Fibroblast of the conjunctiva (primary cell): Measurements from ENCODE around the gene MYH9.

Experiments
- DNase-seq: peaks from one replicate; pipeline ENCODE4 v3.0.0-alpha.2; 2010; ENCODE audit warnings: low read depth

Gene MYH9

DNA sequence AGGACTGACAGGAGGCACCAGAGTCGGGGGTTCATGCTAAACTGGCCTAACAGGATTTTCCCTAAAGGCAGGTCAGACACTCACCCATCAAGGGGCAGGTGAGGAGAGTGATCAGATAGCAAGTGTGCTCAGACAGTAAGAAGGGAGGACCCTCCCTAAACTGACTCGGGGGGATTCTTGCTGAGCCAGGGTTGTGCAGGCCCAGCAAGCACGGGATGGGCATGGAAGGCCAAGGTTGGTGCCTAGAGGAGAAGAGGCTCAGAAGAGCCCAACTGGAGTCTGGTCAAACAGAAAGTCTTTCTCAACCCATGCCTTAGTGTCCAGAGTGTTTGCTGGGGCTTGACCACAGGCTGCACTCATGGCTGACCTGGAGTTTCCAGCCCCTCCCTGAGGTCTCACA lies 141.0 kb downstream of the MYH9 start:
- no peak for DNase-seq

DNA sequence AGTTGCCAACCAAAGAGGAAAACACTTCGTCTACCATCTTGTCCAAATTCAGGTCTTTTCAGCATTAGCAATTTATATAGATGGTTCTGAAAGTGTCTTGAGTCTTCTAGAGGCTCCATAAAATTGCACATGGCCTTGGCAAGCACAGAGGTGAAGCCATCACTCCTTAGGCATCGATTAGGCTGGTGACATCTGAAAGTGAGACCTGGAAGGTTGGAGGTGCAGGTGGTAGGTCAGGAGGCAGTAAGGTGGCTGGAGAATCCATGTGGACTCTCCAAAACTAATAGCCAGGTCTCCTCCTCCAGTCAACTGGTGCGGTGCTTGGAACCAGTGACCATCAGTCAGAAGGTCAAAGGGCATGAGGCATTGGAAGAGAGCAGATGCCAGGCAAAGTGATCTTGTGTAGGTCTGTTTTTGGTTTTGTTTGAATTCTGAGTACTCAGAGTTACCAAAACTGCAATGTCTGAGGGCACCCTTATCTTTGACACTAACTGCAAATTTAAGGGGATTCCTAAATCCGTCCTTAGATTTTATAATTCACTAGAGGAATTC lies 141.9 kb downstream of the MYH9 start:
- no peak for DNase-seq

DNA sequence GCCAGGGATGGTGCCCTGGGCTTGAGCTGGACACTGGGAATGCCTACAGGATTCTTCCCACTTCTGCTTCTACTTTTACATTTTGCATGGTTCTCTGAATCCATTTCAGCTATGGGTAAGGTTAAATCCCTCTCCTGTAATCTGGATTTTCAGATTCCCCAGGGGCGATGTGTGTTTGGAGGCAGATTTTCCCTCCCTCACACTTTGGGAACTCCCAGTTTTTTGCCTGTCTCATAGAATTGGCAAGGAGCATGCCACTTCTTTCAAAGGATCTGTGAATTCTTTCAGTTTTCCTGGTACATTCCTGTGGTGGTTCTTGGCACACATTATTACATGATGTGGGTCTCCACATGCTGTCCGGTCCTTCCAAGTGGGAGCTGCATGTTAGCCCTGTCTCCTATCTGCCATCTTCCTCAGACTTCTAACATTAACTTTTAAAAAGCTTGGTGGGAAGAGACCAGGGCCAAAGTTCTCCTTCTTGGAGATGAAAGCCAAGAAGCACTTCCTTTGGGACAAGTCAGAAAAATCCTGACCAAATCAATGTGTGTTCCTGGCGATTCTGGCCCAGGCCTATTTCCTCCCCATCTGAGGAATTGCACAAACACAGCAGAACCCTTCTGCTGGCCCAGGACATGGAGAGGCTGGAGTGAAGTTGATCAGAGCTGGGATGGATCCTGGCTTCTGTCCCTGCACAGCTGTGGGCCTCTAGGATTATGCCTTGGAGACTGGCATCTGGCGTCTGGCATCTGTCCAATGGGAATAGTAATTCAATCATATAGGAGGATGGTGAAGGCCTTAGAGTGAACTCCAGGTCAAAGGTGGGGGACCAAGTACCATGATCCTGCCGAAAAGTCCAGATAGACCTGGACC lies 143.0 kb downstream of the MYH9 start:
- no peak for DNase-seq

DNA sequence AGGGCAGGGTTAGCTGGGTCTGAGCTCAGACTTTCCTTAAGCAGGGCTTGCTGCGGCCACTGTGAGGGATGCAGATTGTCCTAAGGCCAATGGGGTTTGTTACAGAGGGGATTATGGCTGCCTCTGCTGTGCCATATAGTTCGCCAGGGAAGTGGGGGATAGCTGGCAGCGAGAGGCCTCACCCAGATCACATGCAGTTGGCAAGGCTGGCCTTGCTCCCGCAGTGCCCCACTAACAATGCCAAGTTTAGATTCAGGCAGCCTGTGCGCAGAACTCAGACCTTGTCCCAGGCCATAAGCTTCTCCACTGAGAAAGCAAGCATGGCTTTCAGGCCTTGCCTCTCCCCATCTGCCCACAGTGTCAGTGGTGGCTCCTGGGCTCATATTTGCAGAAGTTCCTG lies 143.8 kb downstream of the MYH9 start:
- DNase-seq = no peak

DNA sequence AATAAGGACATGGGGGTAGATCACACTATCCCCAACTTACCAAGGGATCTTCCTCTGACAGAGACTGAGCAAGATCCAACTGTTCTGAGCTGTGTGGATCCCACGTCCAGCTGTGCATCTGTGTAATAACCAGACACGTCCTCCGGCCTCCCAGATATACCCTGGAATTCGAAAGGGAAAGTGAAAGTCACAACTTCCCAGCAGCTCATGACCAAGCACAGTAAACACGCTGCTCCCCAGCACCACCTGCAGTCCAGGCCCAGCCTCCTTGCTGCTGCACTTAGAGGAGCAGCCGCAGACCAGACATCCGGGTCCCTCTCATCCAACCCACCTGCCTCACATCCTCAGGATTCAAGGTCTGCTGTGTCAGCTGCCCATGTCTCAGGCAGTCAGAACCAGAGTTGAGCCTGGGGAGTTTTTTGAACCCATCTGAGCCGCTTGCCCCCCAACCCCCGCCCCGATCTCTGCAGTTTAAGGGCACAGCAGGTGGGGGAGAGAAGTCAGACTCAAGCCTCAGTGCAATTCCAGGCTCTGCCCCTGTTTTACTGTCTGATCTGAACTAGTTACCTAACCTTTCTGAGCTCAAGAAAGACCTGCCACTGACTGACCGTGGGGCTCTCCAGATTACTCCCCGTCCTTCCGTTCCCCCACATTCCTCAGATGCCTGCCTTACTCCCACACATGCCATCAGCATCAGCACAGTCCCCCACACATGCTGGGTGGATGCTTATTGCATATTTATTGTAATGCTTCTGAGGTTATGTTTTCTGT lies 148.2 kb downstream of the MYH9 start, which contains the start of gene APOL2:
Gene APOL2, minus strand, starts transcription at position 127 of the 771 bp plus-strand sequence. CDS start 6,365 bp downstream, outside the sequence.
- DNase-seq = peak; percentile 85

DNA sequence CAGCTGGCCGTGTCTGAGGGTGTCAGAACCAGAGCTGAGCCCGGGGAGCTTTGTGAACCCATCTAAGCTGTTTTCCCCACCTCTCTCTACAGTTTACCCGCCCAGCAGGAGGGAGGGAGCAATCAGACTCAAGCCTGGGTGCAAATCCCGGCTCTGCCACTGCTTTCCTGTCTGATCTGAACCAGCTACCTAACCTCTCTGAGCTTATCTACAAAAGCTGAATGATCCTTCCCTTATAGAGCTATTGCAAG lies 148.7 kb downstream of the MYH9 start:
- DNase-seq = no peak

DNA sequence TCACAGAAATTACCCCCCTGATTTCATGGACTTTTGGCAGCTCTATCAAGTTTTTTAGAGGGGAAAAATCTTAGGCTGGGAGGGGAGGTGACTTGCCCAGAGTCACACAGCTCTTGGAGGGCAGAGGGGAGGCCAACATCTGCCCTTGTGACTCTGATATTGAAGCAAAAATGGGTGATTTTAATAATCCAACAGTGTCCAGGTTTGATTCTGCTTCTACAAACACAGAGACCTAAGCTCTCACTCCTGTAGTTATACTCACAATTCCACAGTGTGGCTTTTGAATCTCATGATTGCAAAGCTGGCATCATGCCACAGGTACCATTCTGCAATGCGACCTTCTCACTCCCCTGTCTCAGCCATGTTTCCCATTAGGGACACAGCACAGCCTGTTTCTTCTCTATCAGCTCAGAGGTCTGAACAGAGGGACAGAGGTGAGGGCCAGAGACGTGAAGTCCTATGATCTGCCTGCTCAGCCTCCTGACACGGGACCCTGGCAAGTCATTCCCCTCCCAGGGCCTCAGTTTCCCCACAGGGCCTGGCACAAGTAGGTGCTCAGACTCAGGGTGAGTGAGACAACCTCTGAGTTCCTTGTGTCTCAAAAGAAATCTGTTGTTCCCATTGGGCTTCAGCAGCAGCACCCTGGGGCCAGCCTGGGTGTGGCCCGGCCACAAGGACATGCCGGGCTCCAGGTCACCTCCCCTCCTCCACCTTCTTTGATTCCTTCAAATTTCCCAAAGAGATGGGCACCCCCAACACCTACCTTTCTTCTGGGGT lies 149.2 kb downstream of the MYH9 start:
- no peak for DNase-seq

DNA sequence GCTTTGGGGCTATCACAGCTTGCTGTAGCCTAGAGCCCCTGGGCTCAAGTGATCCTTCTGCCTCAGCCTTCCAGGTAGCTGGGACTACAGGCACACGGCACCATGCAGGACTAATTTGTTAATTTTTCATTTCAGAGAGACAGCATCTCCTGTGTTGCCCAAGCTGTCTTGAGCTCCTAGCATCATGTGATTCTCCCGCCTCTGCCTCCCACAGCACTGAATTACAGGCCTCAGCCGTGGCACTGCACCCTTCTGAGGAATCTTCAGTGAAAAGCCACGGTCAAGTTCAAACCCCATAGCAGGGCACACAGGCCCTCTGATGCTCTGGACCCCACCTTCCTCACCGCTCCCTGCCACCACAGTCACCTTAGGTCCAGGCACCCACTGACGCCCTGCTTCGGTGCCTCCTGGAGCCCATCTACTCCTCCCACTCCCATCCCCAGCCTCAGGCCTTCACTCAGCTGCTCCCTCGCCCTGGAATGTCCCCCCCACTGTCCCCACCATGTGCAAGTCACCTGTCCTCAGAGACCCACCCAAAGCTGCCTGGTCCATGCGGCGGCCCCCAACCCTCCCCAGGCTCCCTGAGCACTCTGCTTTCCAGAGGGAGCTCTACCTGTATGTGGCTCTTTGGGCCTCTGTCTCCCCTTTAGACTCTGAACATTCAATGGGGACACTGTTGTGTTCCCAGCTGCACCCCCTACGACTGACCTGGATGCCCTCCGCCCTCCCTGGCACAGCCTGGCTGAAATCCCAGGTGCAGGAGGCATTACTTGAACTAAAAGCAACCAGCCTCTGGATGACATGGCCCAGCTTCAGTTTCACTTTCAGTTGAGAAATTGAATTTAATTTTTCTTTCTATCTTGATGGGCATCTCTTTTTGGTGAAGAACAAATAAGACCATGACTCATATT lies 150.1 kb downstream of the MYH9 start:
- DNase-seq = no peak

DNA sequence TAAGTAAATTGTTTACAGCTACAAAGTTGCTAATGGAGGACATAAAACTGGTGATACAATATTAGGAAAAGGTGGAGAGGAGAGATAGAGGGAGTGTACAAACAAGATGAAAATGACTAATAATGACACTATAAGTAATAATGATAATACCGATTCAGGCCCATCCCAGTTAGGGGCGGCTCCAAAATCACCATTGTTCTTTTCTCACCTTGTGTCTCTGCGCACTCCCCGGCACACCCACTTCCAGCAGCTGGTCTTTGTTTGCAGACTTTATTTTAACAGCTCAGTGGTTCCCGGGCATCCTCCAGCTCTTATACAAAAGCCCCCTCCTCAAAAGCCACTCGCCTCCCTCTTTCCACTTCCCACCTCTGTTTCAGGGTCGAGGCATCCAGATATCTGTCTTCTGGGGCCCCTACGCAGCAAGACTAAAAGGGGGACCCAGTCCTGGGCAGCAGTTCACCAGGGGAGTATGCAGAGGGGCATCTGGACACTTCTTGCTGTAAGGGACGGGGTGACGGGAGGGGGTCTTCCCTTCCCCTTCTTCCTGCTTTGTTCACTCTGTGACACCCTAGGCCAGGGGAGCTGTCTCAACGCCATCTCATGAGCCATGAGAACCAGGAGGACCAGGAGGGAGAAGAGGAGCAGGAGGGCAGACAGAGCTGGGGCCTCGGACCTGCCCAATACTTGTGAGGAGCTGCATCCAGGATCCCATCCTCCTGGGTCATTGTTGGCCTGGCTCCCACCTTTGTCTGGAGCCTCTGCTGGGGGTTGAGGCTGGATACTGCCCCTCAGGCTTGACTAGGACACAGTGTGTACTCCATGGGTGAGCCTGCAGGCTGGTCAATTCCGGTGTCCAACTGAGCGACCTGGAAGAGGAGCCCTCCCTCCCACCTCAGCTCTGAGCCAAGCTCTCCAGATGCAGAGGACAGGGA lies 151.1 kb downstream of the MYH9 start:
- DNase-seq = no peak

DNA sequence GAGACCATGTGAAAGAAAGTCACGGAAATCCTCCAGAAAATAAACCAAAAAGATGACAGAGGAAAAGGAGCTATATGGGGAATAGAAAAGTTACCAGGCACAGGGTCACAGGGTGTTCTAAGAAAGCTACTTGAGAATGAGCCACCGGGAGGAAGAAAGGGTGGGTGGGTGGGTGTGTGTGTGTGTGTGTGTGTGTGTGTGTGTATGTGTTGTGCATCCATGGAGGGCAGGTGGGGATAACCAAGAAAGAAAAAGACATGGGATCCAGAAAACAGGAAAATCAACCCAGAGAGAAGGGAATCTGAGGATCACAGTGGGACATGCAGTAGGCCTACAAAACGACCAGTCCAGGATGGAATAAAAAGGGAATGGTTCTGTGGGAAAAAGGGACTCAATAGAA lies 152.2 kb downstream of the MYH9 start:
- no peak for DNase-seq

DNA sequence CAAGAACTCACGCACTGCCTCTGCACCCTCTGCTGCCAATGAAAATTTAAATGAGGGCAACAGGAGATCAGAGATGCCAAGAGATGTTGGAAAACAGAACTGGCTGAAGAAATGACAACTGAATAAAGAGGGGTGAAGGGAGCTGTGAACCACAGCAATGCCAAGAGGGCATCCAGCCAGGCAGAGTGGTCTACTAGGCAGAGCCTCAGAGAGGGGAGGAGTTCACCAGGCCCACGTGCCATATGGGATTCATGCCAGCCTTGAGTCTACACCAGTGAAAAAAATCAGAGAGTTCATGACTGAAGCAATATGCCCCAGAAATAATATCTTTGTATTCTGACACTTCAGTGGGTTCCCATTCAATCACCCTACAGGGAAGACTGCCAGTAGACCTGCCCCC lies 152.8 kb downstream of the MYH9 start:
- no peak for DNase-seq

DNA sequence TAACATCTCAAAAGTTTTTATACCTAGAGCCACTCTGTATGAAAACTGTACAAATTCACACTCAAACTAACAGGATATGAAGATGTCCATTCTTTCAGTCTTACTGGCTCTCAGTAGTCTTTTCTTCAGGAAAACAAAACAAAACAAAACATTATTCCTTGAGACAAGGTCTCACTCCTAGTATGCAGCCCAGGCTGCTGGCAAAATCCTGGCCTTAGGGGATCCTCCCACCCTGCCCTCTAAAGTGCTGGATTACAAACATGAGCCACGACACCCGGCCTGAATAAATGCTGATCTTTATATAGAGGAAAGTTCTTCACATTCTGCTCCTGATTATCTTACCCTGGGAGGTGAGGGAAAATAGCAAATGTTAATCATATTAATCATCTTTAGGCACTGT lies 153.6 kb downstream of the MYH9 start:
- DNase-seq = no peak

DNA sequence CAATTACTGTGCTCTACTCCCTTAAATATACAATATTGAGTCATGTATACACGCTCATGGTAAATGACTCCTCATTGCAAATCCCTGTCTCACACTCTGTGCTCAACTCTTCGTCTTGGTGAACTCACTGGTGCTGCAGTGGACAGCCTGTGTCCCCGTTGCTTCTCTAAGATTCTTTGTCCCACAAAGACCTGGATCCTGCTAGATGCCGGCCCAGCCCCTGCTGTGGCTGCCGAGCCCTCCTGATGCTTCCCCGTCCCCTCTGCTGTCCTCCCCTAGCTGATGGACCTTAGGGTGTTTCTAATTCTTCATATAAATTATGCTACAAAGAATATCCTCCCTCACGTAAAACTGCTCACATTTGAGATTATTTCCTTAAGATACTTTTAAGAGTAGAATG lies 154.0 kb downstream of the MYH9 start:
- DNase-seq = no peak

DNA sequence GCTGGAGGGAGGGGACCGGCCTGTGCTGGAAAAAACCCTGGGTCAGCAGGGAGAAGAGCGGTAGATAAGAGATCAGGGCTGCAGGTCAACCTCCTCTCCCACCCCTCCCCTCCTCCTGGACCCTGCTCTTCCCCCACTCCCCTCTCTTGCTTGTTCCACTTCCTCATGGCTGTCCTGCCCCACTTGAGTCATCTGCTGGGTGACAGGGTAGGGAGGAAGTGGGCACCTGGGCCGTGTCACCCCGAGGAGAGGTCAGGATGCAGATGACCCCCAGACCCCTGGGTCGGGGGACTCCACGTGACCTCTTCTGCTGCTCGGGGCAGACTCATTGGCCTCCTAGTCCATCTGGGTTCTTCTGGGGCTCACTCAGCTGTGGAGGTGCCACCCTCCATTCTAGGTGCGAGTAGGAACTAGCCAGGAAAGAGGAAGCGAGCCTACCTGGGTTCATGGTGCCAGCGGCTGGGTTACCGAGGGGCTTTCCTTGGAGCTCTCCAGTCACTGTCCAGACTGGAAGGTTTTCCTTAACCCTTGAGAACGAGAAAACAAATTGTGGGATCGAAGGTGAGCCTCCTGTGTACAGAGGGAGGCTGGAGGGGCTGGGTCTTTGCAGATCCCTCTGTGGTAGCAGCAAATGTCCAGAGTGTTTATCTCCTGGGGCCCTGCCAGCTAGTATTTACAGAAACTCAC lies 154.9 kb downstream of the MYH9 start:
- no peak for DNase-seq
